Measurements from ENCODE around the gene NUTM2F.

The NUTM2F gene

GRCh38 chr9:94300470-94301301 lies 27.8 kb downstream of the NUTM2F start:
- no peak for TF ChIP-seq CTCF (conservative IDR thresholded peaks at IDR 0.05; ENCODE audit: low read depth)
- H3K27ac ChIP-seq, result no peak overlapping the region
- ChIA-PET POLR2A (ENCODE audit: low non-redundant PET) (no interaction called here), CTCF (no interaction called here)
- DNase-seq (ENCODE audit: low spot score), result no peak

GRCh38 chr9:94298949-94299599 lies 29.4 kb downstream of the NUTM2F start:
- ChIA-PET POLR2A (ENCODE audit: low non-redundant PET) (interaction anchor here (1.5 kb wide), 1 partner anchor 75 kb away, joined by 3 read pairs; a partner anchor contains a TSS), CTCF (no interaction called here)
- TF ChIP-seq CTCF (conservative IDR thresholded peaks at IDR 0.05; ENCODE audit: low read depth), result no peak
- no peak overlapping the region for H3K27ac ChIP-seq
- no peak for DNase-seq (ENCODE audit: low spot score)

DNA sequence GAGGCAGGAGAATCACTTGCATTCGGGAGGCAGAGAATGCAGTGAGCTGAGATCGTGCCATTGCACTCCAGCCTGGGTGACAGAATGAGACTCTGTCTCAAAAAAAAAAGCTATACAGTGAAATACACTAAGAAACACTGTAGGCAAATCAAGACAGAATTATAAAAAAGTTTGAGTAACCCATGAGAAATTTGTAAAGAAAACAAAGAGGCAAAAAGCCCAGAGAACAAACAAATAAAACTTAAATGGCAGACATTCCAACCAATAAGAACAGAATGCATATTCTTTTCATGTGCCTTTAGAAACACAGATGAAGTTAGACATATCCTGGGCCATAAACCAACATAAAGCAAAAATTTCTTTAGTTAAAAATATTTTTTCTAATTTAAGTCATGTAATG lies 38.8 kb downstream of the NUTM2F start:
- TF ChIP-seq CTCF (conservative IDR thresholded peaks at IDR 0.05; ENCODE audit: low read depth), result no peak
- ChIA-PET CTCF (interaction anchor here (0.7 kb wide), 1 partner anchor 256 kb away, joined by 4 read pairs; no protein-coding TSS in a partner anchor), POLR2A (ENCODE audit: low non-redundant PET) (no interaction called here)
- no peak for DNase-seq (ENCODE audit: low spot score)
- H3K27ac ChIP-seq, result no peak overlapping the region

DNA sequence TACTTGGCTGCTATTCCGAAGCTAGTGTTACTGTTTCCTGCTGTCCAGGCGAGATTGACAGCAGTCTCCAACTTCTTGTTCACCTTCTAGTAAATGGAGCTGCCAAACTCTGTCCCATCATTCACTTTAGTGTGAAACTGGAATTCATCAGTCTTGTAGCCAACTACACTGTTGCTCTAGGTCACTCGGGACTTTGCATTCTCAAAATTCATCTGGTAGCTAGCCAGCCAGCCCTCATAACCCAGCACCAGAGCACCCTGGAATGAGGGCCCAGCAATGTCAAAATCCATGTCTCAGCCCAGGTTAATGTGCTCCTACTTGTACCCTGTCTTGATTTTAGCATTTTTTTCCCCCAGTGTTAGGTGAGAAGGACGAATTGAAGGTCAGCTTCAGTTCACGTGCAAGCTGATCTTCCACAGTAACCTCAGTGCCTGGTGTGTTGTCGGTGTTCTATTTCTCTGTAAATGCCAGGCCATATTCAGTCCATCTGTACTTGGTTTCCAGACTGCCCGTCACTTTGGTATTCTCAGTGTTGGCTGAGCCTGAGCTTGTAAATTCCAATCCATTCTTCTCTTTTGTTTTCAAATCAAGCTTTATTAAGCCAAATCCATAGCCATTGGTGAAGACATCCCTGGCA lies 40.4 kb downstream of the NUTM2F start:
- no peak overlapping the region for H3K27ac ChIP-seq
- ChIA-PET CTCF (no interaction called here), POLR2A (ENCODE audit: low non-redundant PET) (no interaction called here)
- TF ChIP-seq CTCF (conservative IDR thresholded peaks at IDR 0.05; ENCODE audit: low read depth), result no peak
- DNase-seq (ENCODE audit: low spot score), result no peak

DNA sequence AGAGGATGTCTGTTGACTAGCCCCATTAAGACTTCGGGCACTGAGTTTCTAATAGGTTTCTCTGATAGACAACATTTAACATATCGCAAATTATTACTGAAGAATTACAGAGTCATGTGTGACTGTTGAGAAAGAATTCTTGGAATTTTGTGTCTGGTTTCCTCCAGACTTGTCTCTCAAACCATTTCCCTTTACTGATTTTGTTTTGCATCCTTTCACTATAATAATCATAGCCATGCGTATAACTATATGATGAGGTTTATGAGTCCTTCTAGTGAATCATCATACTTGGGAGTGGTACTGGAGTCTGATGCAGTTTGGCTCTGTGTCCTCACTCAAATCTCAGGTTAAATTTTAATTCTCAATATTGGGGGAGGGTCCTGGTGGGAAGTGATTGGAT lies 42.3 kb downstream of the NUTM2F start:
- H3K27ac ChIP-seq, result no peak overlapping the region
- TF ChIP-seq CTCF (conservative IDR thresholded peaks at IDR 0.05; ENCODE audit: low read depth), result no peak
- DNase-seq (ENCODE audit: low spot score), result no peak
- ChIA-PET CTCF (interaction anchor here (0.7 kb wide), 1 partner anchor 154 kb away, joined by 3 read pairs; no protein-coding TSS in a partner anchor), POLR2A (ENCODE audit: low non-redundant PET) (no interaction called here)

GRCh38 chr9:94281101-94281500 lies 47.3 kb downstream of the NUTM2F start:
- CTCF ChIA-PET, result interaction anchor here (0.7 kb wide), 1 partner anchor 19 kb away, joined by 3 read pairs; no protein-coding TSS in a partner anchor
- POLR2A ChIA-PET (ENCODE audit: low non-redundant PET), result no interaction called here
- no peak for TF ChIP-seq CTCF (conservative IDR thresholded peaks at IDR 0.05; ENCODE audit: low read depth)
- DNase-seq (ENCODE audit: low spot score), result no peak
- H3K27ac ChIP-seq, result no peak overlapping the region
